Measurements from ENCODE around the gene PIP5K1A.

Gene PIP5K1A

DNA sequence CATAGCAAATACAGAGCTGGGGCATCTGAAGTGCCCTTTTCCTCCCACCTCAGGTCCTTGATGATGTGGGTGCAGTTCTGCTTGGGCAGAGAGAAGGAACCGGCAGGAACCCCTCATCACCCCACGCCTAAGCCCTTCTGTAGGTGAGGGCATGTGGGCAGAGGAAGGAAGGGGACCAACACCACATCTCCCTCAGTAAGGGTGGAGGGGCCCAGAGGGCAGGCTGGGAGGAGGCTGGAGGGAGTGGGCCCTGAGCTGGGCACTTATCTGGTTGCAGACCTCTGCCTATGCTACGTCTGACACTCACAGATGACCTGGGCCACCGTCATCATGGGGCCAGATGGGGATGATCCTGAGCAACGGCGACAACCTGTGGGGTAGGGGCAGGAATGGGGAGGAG lies 94.7 kb downstream of the PIP5K1A start:
- FAIRE-seq, result no peak
- TF ChIP-seq SPI1 (IDR thresholded peaks at IDR 0.05; ENCODE audit: low read depth, low read length) (no peak), POU2F2 (IDR thresholded peaks at IDR 0.05; ENCODE audit: low read depth, low read length) (no peak), PAX5 (IDR thresholded peaks at IDR 0.05; ENCODE audit: insufficient read depth, low read length, severe bottlenecking) (no peak)
- DNase-seq (ENCODE audit: insufficient read length, low spot score), result no peak

DNA sequence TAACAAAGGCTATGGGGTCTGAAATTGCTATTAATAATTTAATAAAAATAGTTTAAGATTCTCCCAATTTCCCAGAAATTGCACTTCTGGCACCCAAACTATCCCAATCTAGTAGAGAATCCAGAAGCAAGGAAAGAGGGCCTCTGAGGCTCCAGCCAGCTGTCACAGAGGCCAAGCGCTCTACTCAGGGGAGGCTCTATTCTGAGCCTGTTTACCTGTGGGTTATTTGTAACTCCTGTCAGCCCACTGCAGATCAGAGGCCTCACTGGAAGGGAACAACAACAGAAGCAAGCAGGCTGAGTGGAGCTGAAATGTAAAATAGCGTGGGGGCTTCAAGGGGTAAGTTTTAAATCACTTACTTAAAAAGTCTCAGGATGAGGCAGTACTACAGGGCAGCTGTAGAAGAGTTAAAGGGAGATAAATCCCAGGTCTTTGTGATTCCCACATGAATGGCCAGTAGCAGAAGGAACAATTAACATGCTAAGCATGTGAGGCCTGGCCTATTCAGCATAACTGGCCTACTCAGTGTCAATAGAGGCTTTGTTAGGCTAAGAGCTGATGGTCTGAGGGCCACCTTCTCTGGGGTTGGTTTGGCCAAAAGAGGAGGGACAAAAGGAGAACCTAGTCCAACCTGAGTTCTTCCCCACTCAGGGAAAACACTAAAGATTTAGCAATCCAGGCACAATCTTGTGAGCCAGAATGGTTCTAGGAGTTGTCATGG lies 96.5 kb downstream of the PIP5K1A start:
- TF ChIP-seq POU2F2 (IDR thresholded peaks at IDR 0.05; ENCODE audit: low read depth, low read length) (no peak), POLR2AphosphoS5 (IDR thresholded peaks at IDR 0.05; ENCODE audit: low read depth, low read length) (no peak), PAX5 (IDR thresholded peaks at IDR 0.05; ENCODE audit: insufficient read depth, low read length, severe bottlenecking) (no peak), POLR2A (IDR thresholded peaks at IDR 0.05; ENCODE audit: low read depth, low read length) (no peak), SPI1 (IDR thresholded peaks at IDR 0.05; ENCODE audit: low read depth, low read length) (no peak), TAF1 (IDR thresholded peaks at IDR 0.05; ENCODE audit: low read depth, low read length) (no peak)
- FAIRE-seq (no peak), DNase-seq (ENCODE audit: insufficient read length, low spot score) (no peak)

Data from GM12891 (cell line).